Retinal pigment epithelial cell (primary cell): ENCODE results near the gene ZNF365.
"Not testable (repeated sequence)": the region's sequence is repeated elsewhere in the genome, so short reads cannot be mapped to it uniquely, and the experiment has no call there.

Experiments used
- DNase-seq: peaks from one replicate; pipeline ENCODE4 v3.0.0-alpha.2; 2010; ENCODE audit warnings: low read depth
- H3K4me3 ChIP-seq: 2 replicates; pipeline ENCODE4 v1.5.1; 2011; ENCODE audit warnings: mild to moderate bottlenecking, low read length, control low read depth, moderate library complexity
- TF ChIP-seq, protein P1 (sequence below): conservative IDR thresholded peaks from 2 replicates; pipeline ENCODE4 v1.5.1; 2011; ENCODE audit warnings: low read depth, low read length, control low read depth, inconsistent platforms

ZNF365 gene

GRCh38 chr10:62395892-62396291 is 21.7 kb downstream of the ZNF365 start:
- TF ChIP-seq, protein P1, sequence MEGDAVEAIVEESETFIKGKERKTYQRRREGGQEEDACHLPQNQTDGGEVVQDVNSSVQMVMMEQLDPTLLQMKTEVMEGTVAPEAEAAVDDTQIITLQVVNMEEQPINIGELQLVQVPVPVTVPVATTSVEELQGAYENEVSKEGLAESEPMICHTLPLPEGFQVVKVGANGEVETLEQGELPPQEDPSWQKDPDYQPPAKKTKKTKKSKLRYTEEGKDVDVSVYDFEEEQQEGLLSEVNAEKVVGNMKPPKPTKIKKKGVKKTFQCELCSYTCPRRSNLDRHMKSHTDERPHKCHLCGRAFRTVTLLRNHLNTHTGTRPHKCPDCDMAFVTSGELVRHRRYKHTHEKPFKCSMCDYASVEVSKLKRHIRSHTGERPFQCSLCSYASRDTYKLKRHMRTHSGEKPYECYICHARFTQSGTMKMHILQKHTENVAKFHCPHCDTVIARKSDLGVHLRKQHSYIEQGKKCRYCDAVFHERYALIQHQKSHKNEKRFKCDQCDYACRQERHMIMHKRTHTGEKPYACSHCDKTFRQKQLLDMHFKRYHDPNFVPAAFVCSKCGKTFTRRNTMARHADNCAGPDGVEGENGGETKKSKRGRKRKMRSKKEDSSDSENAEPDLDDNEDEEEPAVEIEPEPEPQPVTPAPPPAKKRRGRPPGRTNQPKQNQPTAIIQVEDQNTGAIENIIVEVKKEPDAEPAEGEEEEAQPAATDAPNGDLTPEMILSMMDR: no peak
- H3K4me3 ChIP-seq: no peak overlapping the region
- DNase-seq: no peak

GRCh38 chr10:62396864-62397263 is 22.7 kb downstream of the ZNF365 start:
- DNase-seq: no peak
- H3K4me3 ChIP-seq: no peak overlapping the region
- TF ChIP-seq, protein P1: no peak

- H3K4me3 ChIP-seq: no peak overlapping the region
Observed at GRCh38 chr10:62399211-62399610, 25.0 kb downstream of the ZNF365 start.

GRCh38 chr10:62402508-62402907 is 28.3 kb downstream of the ZNF365 start:
- TF ChIP-seq, protein P1: no peak
- no peak overlapping the region for H3K4me3 ChIP-seq
- DNase-seq: no peak

More at GRCh38 chr10:62399211-62399610, 25.0 kb downstream of the ZNF365 start:
- no peak for DNase-seq
- TF ChIP-seq, protein P1: no peak

DNA sequence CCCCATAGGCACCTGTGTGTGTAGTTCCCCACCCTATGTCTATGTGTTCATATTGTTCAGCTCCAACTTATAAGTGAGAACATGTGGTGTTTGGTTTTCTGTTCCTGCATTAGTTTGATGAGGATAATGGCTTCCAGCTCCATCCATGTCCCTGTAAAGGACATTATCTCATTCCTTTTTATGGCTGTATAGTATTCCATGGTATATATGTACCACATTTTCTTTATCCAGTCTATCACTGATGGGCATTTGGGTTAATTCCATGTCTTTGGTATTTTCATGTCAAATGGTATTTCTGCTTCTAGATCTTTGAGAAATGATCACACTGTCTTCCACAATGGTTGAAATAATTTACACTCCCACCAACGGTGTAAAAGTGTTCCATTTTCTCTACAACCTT is 36.4 kb downstream of the ZNF365 start:
- not testable (repeated sequence) for DNase-seq, H3K4me3 ChIP-seq

DNA sequence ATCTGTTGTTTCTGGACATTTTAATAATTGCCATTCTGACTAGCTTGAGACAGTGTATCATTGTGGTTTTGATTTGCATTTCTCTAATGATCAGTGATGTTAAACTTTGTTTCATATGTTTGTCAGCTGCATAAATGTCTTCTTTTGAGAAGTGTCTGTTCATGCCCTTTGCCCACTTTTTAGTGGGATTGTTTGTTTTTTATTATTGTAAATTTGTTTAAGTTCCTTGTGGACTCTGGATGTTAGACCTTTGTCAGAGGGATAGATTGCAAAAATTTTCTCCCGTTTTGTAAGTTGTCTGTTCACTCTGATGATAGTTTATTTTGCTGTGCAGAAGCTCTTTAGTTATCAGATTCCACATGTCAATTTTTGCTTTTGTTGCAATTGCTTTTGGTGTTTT is 36.8 kb downstream of the ZNF365 start:
- H3K4me3 ChIP-seq, DNase-seq: not testable (repeated sequence)

DNA sequence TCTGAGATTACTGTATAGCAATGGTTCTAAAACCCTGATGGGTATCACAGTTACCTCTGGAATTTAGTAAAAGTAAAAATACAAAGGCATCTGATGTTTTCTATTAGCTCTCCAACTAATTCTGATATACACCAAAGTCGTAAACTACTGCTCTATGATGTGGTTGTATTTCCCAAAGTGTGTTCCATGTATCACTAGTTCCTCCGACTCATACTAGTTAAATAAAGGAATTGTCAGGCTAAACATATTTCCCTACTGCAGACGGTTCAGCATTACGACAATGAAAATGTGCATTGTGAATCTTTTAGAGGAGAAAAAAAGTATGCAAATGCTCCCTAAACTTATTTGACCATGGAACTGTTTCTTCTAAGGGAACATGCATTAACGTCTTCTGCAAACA is 38.9 kb downstream of the ZNF365 start:
- TF ChIP-seq, protein P1: no peak
- DNase-seq: no peak
- no peak overlapping the region for H3K4me3 ChIP-seq

- DNase-seq: no peak
- H3K4me3 ChIP-seq: no peak overlapping the region
- TF ChIP-seq, protein P1: no peak
Observed at GRCh38 chr10:62413652-62414051, 39.5 kb downstream of the ZNF365 start.
